ENCODE results near the gene TMEM87B. TPM values are rescaled to one million over a fixed set of nuclear protein-coding genes. Genes with fewer than 3 reads are reported as not detected.
A peak's percentile ranks its signal among the peaks of the same experiment; 100 is the strongest.
"Not testable (repeated sequence)": the region's sequence is repeated elsewhere in the genome, so short reads cannot be mapped to it uniquely, and the experiment has no call there.

Gene TMEM87B
- total and polyA plus RNA-seq, 2 donors (not counting 1 experiment from before 2014, with no cell fraction given) = 30.5 to 31.5 TPM

DNA sequence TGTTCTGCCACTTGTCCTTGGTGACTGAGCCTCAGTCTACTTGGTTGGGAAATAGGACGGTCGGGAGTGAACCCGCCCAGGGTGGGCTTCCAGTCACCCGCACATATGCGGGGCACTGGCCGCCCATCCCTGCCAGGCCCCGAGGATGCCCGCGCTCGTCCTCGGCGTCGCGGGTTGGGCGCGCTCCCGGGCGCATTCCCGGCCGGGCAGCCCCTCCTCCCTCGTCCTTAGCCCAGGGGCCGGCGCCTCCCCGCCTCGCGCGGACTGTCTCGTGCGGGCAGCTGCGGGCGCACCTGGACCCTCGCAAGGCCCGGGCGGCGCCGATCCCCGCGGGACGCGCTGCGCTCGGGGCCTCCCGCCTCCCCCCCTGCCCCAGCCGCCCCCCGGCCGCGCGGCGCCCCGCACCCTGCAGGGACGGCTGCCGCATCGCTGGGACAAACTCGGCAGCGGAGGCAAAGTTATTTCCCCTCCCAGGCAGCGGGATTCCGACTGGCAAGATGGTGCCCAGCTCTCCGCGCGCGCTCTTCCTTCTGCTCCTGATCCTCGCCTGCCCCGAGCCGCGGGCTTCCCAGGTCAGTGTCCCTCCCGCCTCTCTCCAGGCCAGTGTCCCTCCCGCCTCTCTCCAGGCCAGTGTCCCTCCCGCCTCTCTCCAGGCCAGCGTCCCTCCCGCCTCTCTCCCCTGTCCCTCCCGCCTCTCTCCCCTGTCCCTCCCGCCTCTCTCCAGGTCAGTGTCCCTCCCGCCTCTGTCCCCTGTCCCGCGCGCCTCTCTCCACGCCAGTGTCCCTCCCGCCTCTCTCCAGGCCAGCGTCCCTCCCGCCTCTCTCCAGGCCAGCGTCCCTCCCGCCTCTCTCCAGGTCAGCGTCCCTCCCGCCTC lies 83.3 kb downstream of the TMEM87B start, which contains the start of gene FBLN7:
Gene FBLN7, plus strand, starts transcription at position 227 of the 874 bp plus-strand sequence. Its CDS starts 271 bp downstream, at position 498.
- TF ChIP-seq, protein P1, sequence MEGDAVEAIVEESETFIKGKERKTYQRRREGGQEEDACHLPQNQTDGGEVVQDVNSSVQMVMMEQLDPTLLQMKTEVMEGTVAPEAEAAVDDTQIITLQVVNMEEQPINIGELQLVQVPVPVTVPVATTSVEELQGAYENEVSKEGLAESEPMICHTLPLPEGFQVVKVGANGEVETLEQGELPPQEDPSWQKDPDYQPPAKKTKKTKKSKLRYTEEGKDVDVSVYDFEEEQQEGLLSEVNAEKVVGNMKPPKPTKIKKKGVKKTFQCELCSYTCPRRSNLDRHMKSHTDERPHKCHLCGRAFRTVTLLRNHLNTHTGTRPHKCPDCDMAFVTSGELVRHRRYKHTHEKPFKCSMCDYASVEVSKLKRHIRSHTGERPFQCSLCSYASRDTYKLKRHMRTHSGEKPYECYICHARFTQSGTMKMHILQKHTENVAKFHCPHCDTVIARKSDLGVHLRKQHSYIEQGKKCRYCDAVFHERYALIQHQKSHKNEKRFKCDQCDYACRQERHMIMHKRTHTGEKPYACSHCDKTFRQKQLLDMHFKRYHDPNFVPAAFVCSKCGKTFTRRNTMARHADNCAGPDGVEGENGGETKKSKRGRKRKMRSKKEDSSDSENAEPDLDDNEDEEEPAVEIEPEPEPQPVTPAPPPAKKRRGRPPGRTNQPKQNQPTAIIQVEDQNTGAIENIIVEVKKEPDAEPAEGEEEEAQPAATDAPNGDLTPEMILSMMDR (conservative IDR thresholded peaks at IDR 0.05 in 1 of 2, IDR thresholded peaks at IDR 0.05 in 1 of 2; ENCODE audit: low read depth in 1 of 2, low read length in 2 of 2) = no peak
- no peak for TF ChIP-seq EZH2 (IDR thresholded peaks at IDR 0.05; ENCODE audit: low read length, missing control alignments)
- peak within 1 kb of the TSS; percentile 52 for H3K9ac ChIP-seq (ENCODE audit: insufficient read depth, low read length)
- peak in 1 of 2 donors; percentile 11 for DNase-seq (ENCODE audit: low read depth in 2 of 2)

DNA sequence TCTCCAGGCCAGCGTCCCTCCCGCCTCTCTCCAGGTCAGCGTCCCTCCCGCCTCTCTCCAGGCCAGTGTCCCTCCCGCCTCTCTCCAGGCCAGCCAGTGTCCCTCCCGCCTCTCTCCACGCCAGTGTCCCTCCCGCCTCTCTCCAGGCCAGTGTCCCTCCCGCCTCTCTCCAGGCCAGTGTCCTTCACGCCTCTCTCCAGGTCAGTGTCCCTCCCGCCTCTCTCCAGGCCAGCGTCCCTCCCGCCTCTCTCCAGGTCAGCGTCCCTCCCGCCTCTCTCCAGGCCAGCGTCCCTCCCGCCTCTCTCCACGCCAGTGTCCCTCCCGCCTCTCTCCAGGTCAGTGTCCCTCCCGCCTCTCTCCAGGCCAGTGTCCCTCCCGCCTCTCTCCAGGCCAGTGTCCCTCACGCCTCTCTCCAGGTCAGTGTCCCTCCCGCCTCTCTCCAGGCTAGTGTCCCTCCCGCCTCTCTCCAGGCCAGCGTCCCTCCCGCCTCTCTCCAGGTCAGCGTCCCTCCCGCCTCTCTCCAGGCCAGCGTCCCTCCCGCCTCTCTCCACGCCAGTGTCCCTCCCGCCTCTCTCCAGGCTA lies 84.1 kb downstream of the TMEM87B start:
- not testable (repeated sequence) for H3K4me1 ChIP-seq (ENCODE audit: control insufficient read depth, extremely low read depth, insufficient read depth, low read length); DNase-seq (ENCODE audit: low read depth in 2 of 2); H3K36me3 ChIP-seq (ENCODE audit: control insufficient read depth, insufficient read depth, low read length); H3K79me2 ChIP-seq (ENCODE audit: control insufficient read depth, insufficient read depth, low read length); H3K9me3 ChIP-seq (ENCODE audit: control insufficient read depth, insufficient read depth, low read depth, low read length); H4K20me1 ChIP-seq (ENCODE audit: control insufficient read depth, extremely low read depth, insufficient read depth, low read length); H3K9ac ChIP-seq (ENCODE audit: insufficient read depth, low read length); H3K4me2 ChIP-seq (ENCODE audit: extremely low read depth, insufficient read depth, low read length); H3K27me3 ChIP-seq (ENCODE audit: control insufficient read depth, insufficient read depth, low read length); H2AFZ ChIP-seq (ENCODE audit: low read length); H3K27ac ChIP-seq (ENCODE audit: insufficient read depth, low read length)
- peak overlapping the region in 1 of 4 experiments; percentile 55 for H3K4me3 ChIP-seq (replicated peaks in 1 of 4; ENCODE audit: control extremely low read depth in 1 of 4, insufficient read depth in 1 of 4, low read depth in 3 of 4, low read length in 4 of 4)

More for the DNA sequence above, 83.3 kb downstream of the TMEM87B start, which contains the start of gene FBLN7:
- Histone ChIP-seq H3K36me3 (ENCODE audit: control insufficient read depth, insufficient read depth, low read length) (no peaks in the 10 kb centered on the region), H2AFZ (ENCODE audit: low read length) (peak within 1 kb of the TSS; percentile 78), H3K4me1 (ENCODE audit: control insufficient read depth, extremely low read depth, insufficient read depth, low read length) (no peaks in the 10 kb centered on the region), H4K20me1 (ENCODE audit: control insufficient read depth, extremely low read depth, insufficient read depth, low read length) (no peaks in the 10 kb centered on the region), H3K27ac (ENCODE audit: insufficient read depth, low read length) (no peak within 1 kb of the TSS), H3K4me3 (replicated peaks in 1 of 4; ENCODE audit: control extremely low read depth in 1 of 4, insufficient read depth in 1 of 4, low read depth in 3 of 4, low read length in 4 of 4) (peak within 1 kb of the TSS; percentile 51 to 65 (median 58)), H3K79me2 (ENCODE audit: control insufficient read depth, insufficient read depth, low read length) (no peaks in the 10 kb centered on the region), H3K27me3 (ENCODE audit: control insufficient read depth, insufficient read depth, low read length) (no peaks in the 10 kb centered on the region), H3K4me2 (ENCODE audit: extremely low read depth, insufficient read depth, low read length) (peak within 1 kb of the TSS; percentile 96), H3K9me3 (ENCODE audit: control insufficient read depth, insufficient read depth, low read depth, low read length) (no peaks in the 10 kb centered on the region)

DNA sequence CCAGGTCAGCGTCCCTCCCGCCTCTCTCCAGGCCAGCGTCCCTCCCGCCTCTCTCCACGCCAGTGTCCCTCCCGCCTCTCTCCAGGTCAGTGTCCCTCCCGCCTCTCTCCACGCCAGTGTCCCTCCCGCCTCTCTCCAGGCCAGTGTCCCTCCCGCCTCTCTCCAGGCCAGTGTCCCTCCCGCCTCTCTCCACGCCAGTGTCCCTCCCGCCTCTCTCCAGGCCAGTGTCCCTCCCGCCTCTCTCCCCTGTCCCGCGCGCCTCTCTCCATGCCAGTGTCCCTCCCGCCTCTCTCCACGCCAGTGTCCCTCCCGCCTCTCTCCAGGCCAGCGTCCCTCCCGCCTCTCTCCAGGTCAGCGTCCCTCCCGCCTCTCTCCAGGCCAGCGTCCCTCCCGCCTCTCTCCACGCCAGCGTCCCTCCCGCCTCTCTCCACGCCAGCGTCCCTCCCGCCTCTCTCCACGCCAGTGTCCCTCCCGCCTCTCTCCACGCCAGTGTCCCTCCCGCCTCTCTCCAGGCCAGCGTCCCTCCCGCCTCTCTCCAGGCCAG lies 84.7 kb downstream of the TMEM87B start:
- H3K4me3 ChIP-seq (replicated peaks in 1 of 4; ENCODE audit: control extremely low read depth in 1 of 4, insufficient read depth in 1 of 4, low read depth in 3 of 4, low read length in 4 of 4); H3K36me3 ChIP-seq (ENCODE audit: control insufficient read depth, insufficient read depth, low read length); H3K9ac ChIP-seq (ENCODE audit: insufficient read depth, low read length); H4K20me1 ChIP-seq (ENCODE audit: control insufficient read depth, extremely low read depth, insufficient read depth, low read length); H3K4me1 ChIP-seq (ENCODE audit: control insufficient read depth, extremely low read depth, insufficient read depth, low read length); DNase-seq (ENCODE audit: low read depth in 2 of 2); H3K79me2 ChIP-seq (ENCODE audit: control insufficient read depth, insufficient read depth, low read length); H3K9me3 ChIP-seq (ENCODE audit: control insufficient read depth, insufficient read depth, low read depth, low read length); H3K27ac ChIP-seq (ENCODE audit: insufficient read depth, low read length); H3K27me3 ChIP-seq (ENCODE audit: control insufficient read depth, insufficient read depth, low read length); H3K4me2 ChIP-seq (ENCODE audit: extremely low read depth, insufficient read depth, low read length); H2AFZ ChIP-seq (ENCODE audit: low read length): not testable (repeated sequence)

All from fibroblast of lung (primary cell).